ENCODE measurements around the gene ZSCAN21.

The ZSCAN21 gene

GRCh38 chr7:100093054-100093453 is 43.5 kb downstream of the ZSCAN21 start:
- Mint-ChIP-seq H3K36me3 (ENCODE audit: low read depth) (peaks cover 62% of the 10 kb centered on the region), H3K27me3 (ENCODE audit: low read depth) (no peaks in the 10 kb centered on the region), H3K4me3 (no peak overlapping the region), H3K4me1 (ENCODE audit: low read depth) (peaks cover 15% of the 10 kb centered on the region), H3K9me3 (no peaks in the 10 kb centered on the region), H3K27ac (no peak overlapping the region)

DNA sequence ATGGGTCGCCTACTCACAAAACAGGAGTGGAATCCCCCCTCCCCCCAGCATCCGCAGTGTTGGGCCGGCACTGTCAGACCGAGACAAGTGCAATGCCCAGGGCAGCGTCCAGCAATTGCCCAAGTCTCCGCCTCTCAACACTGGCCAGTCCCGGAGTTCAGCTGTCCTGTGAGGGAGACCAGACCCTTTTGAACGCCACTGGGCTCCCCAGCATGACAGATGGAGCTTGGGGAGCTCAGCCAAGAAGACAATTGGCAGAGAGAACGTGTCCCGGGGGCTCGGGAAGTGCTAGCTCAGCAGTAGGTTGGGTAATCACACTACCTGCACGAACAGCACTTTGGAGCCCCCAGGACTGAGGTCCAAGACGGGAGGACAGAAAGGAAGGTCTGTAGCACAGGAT is 43.9 kb downstream of the ZSCAN21 start:
- Mint-ChIP-seq H3K27ac (no peak overlapping the region), H3K4me1 (ENCODE audit: low read depth) (peaks cover 18% of the 10 kb centered on the region), H3K4me3 (no peak overlapping the region), H3K27me3 (ENCODE audit: low read depth) (no peaks in the 10 kb centered on the region), H3K36me3 (ENCODE audit: low read depth) (peaks cover 66% of the 10 kb centered on the region), H3K9me3 (no peaks in the 10 kb centered on the region)

- H3K4me3 Mint-ChIP-seq = no peak overlapping the region
- peaks cover 71% of the 10 kb centered on the region for H3K36me3 Mint-ChIP-seq (ENCODE audit: low read depth)
- H3K4me1 Mint-ChIP-seq (ENCODE audit: low read depth) = peaks cover 23% of the 10 kb centered on the region
- no peak overlapping the region for H3K27ac Mint-ChIP-seq
- no peaks in the 10 kb centered on the region for H3K27me3 Mint-ChIP-seq (ENCODE audit: low read depth)
- H3K9me3 Mint-ChIP-seq = no peaks in the 10 kb centered on the region
Observed at GRCh38 chr7:100093925-100094486, 44.4 kb downstream of the ZSCAN21 start.

GRCh38 chr7:100095289-100095688 is 45.7 kb downstream of the ZSCAN21 start:
- H3K4me3 Mint-ChIP-seq = no peak overlapping the region
- peaks cover 83% of the 10 kb centered on the region for H3K36me3 Mint-ChIP-seq (ENCODE audit: low read depth)
- peaks cover 28% of the 10 kb centered on the region for H3K4me1 Mint-ChIP-seq (ENCODE audit: low read depth)
- no peaks in the 10 kb centered on the region for H3K27me3 Mint-ChIP-seq (ENCODE audit: low read depth)
- H3K9me3 Mint-ChIP-seq = no peaks in the 10 kb centered on the region
- H3K27ac Mint-ChIP-seq = no peak overlapping the region

- Mint-ChIP-seq H3K4me1 (ENCODE audit: low read depth) (peaks cover 28% of the 10 kb centered on the region), H3K9me3 (no peaks in the 10 kb centered on the region), H3K36me3 (ENCODE audit: low read depth) (peaks cover 79% of the 10 kb centered on the region), H3K4me3 (no peak overlapping the region), H3K27ac (peak overlapping the region; percentile 59), H3K27me3 (ENCODE audit: low read depth) (no peaks in the 10 kb centered on the region)
Observed at GRCh38 chr7:100095704-100096103, 46.1 kb downstream of the ZSCAN21 start.

- Mint-ChIP-seq H3K27ac (peak overlapping the region; percentile 88), H3K4me3 (peak overlapping the region; percentile 91), H3K4me1 (ENCODE audit: low read depth) (peaks cover 34% of the 10 kb centered on the region), H3K9me3 (no peaks in the 10 kb centered on the region), H3K36me3 (ENCODE audit: low read depth) (peaks cover 52% of the 10 kb centered on the region), H3K27me3 (ENCODE audit: low read depth) (no peaks in the 10 kb centered on the region)
Observed at GRCh38 chr7:100098913-100099312, 49.3 kb downstream of the ZSCAN21 start.

GRCh38 chr7:100099452-100099851 is 49.9 kb downstream of the ZSCAN21 start:
- Mint-ChIP-seq H3K4me1 (ENCODE audit: low read depth) (peaks cover 35% of the 10 kb centered on the region), H3K27ac (peak overlapping the region; percentile 88), H3K27me3 (ENCODE audit: low read depth) (no peaks in the 10 kb centered on the region), H3K4me3 (peak overlapping the region; percentile 91), H3K9me3 (no peaks in the 10 kb centered on the region), H3K36me3 (ENCODE audit: low read depth) (peaks cover 51% of the 10 kb centered on the region)

DNA sequence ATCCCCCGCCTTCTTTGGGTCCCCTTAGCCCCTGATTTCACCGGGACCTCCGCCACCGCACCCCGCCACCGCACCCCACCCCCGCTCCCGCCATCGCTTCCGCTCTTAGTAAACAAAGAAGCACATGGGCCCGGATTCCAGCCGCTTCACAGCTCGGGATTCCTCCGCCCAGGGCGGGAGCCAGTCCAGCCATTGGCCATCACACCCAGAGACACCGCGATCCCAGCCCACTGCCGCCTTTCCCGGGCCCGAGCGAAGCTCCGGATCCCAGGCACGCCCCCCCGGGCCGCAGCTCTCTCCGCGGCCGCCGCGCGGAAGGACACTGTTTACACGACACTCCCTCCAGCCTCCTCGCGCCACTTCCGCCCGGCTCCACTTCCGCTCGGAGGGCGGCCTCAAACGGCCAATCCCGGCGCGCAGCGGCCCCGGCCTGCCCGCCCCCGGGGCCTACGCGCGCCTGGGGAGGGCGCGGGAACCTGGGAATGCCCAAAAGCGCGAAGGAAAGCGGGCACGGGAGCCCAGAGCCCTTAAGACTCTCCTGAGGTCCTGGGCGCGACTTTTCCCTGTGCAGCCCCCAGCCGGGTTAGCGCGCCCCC is 50.9 kb downstream of the ZSCAN21 start:
- no peaks in the 10 kb centered on the region for H3K9me3 Mint-ChIP-seq
- H3K27ac Mint-ChIP-seq = peak overlapping the region; percentile 90
- H3K27me3 Mint-ChIP-seq (ENCODE audit: low read depth) = no peaks in the 10 kb centered on the region
- H3K4me1 Mint-ChIP-seq (ENCODE audit: low read depth) = peaks cover 35% of the 10 kb centered on the region
- peaks cover 47% of the 10 kb centered on the region for H3K36me3 Mint-ChIP-seq (ENCODE audit: low read depth)
- H3K4me3 Mint-ChIP-seq = peak overlapping the region; percentile 91

GRCh38 chr7:100101016-100101862 is 51.7 kb downstream of the ZSCAN21 start, which contains the start of the genes AP4M1 and MCM7:
AP4M1 (plus strand) TSS chr7:100101643; CDS start chr7:100101715, 72 bp downstream.
MCM7 (minus strand) TSS chr7:100101397; CDS start chr7:100101294, 103 bp downstream.
- Mint-ChIP-seq H3K4me3 (peak within 1 kb of the TSS; percentile 91), H3K36me3 (ENCODE audit: low read depth) (peaks cover 39% of the 10 kb centered on the region), H3K27ac (peak within 1 kb of the TSS; percentile 90), H3K4me1 (ENCODE audit: low read depth) (peaks cover 35% of the 10 kb centered on the region), H3K9me3 (no peaks in the 10 kb centered on the region), H3K27me3 (ENCODE audit: low read depth) (no peaks in the 10 kb centered on the region)

- peak overlapping the region; percentile 83 for H3K4me3 Mint-ChIP-seq
- H3K36me3 Mint-ChIP-seq (ENCODE audit: low read depth) = peaks cover 25% of the 10 kb centered on the region
- peaks cover 32% of the 10 kb centered on the region for H3K4me1 Mint-ChIP-seq (ENCODE audit: low read depth)
- no peaks in the 10 kb centered on the region for H3K9me3 Mint-ChIP-seq
- no peak overlapping the region for H3K27ac Mint-ChIP-seq
- H3K27me3 Mint-ChIP-seq (ENCODE audit: low read depth) = no peaks in the 10 kb centered on the region
Observed at GRCh38 chr7:100102950-100103840, 53.6 kb downstream of the ZSCAN21 start.

DNA sequence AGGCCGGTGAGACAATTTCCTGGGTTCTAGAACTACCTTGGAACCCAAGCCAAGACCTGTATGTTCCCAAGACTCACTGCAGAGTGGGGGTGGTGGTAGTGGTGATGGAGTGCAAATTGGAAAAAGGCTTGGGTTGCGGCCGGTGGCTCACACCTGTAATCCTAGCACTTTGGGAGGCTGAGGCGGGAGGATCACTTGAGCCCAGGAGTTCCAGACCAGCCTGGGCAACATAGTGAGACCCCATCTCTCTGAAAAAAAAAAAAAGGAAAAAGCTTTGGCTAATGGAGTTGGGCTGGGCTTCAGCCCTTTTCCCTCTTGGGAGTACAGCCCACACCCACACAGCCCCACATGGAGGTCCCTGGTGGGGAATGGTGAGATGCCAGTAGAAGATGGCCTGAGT is 56.0 kb downstream of the ZSCAN21 start:
- H3K36me3 Mint-ChIP-seq (ENCODE audit: low read depth) = peaks cover 11% of the 10 kb centered on the region
- H3K4me3 Mint-ChIP-seq = no peak overlapping the region

DNA sequence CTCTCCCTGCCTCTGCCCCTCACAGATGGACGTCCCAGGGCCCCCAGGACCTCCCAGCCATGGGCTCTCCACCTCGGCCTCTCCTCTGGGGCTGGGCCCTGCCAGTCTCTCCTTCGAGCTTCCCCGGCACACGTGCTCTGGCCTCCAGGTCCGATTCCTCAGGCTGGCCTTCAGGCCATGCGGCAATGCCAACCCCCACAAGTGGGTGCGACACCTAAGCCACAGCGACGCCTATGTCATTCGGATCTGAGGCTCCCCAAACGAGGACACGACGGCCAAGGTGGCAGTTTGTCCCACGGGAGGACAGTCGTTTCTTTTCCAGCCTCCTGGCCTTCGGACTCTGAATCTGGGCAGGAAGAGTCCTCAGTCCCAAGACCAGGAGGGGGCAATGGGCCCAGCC is 57.1 kb downstream of the ZSCAN21 start:
- Mint-ChIP-seq H3K4me3 (no peak overlapping the region), H3K27me3 (ENCODE audit: low read depth) (no peaks in the 10 kb centered on the region), H3K9me3 (no peaks in the 10 kb centered on the region), H3K4me1 (ENCODE audit: low read depth) (peaks cover 11% of the 10 kb centered on the region), H3K27ac (peak overlapping the region; percentile 31), H3K36me3 (ENCODE audit: low read depth) (peaks cover 14% of the 10 kb centered on the region)

More for the DNA sequence above, 56.0 kb downstream of the ZSCAN21 start:
- no peaks in the 10 kb centered on the region for H3K9me3 Mint-ChIP-seq
- H3K27ac Mint-ChIP-seq = no peak overlapping the region
- peaks cover 11% of the 10 kb centered on the region for H3K4me1 Mint-ChIP-seq (ENCODE audit: low read depth)
- no peaks in the 10 kb centered on the region for H3K27me3 Mint-ChIP-seq (ENCODE audit: low read depth)

- H3K4me3 Mint-ChIP-seq = no peak overlapping the region
- peaks cover 14% of the 10 kb centered on the region for H3K36me3 Mint-ChIP-seq (ENCODE audit: low read depth)
- H3K27ac Mint-ChIP-seq = no peak overlapping the region
Observed at GRCh38 chr7:100107125-100107737, 57.7 kb downstream of the ZSCAN21 start.

GRCh38 chr7:100107890-100108289 is 58.3 kb downstream of the ZSCAN21 start:
- Mint-ChIP-seq H3K4me1 (ENCODE audit: low read depth) (peaks cover 5% of the 10 kb centered on the region), H3K4me3 (no peak overlapping the region), H3K27ac (no peak overlapping the region), H3K27me3 (ENCODE audit: low read depth) (no peaks in the 10 kb centered on the region), H3K9me3 (no peaks in the 10 kb centered on the region), H3K36me3 (ENCODE audit: low read depth) (peaks cover 14% of the 10 kb centered on the region)

More at GRCh38 chr7:100107125-100107737, 57.7 kb downstream of the ZSCAN21 start:
- no peaks in the 10 kb centered on the region for H3K9me3 Mint-ChIP-seq
- no peaks in the 10 kb centered on the region for H3K27me3 Mint-ChIP-seq (ENCODE audit: low read depth)
- H3K4me1 Mint-ChIP-seq (ENCODE audit: low read depth) = peaks cover 11% of the 10 kb centered on the region
